Cardiac fibroblast (primary cell): ENCODE measurements around the gene ZFAND4.
A peak's percentile ranks its signal among the peaks of the same experiment; 100 is the strongest.
"Not testable (repeated sequence)": the region's sequence is repeated elsewhere in the genome, so short reads cannot be mapped to it uniquely, and the experiment has no call there.

Experiments
- DNase-seq, 2 donors: peaks; one replicate each; pipeline versions ENCODE4 v3.0.0 to v3.0.0-alpha.2; 2010; ENCODE audit warnings: low read depth in 2 of 2
- H3K4me3 ChIP-seq, 2 donors: replicated peaks in 1 of 2; 1 replicate in 1 of 2; 2 replicates in 1 of 2; pipeline ENCODE4 v1.5.1; 2011; ENCODE audit warnings: low read depth in 2 of 2, low read length in 2 of 2, mild to moderate bottlenecking in 2 of 2, moderate library complexity in 1 of 2
- TF ChIP-seq, protein P1 (sequence below): IDR thresholded peaks from one replicate; pipeline ENCODE4 v1.5.1; 2011; ENCODE audit warnings: low read depth, mild to moderate bottlenecking, low read length, inconsistent platforms

ZFAND4 gene

DNA sequence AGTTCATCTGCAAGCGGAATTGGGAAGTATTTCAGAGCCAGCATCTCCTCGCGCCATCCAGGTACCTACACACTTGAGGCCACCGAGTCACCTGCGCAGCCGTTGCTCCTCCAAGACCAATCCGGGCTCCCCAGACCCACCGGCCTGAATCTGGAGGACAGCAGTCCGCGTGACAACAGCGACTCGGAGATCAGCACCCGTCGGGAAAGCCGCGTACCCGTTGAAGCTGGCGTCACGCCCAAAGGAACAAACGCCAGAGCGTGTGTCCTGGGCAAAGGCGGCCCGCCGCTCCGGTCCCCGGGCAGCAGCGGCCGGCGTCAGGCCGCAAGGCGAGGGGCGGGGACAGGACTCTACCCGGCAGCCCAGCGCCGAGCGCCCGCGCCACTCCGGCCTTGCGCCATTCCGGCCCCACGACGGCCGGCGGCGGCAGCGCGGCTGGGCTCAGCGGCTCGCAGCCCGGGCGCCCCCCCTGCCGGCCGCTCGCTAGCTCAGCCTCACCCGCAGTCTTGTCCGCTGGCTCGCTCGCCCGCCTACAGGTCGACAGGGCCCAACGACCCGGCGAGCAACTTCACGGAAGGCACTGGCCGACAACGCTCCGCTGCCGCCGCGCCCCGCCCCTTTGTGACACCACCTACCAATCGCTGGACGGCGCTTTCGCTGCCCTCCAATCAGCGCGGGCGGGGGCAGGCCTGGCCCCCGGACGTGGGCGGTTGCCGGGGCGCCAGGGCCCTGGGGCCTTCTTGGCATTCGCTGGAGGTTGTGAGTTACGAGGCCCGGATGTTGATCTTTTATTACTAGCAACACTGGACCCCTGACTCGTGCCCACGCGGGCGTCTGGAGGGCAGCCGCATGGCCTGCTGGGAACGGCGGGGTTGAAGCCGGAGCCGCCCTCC, at the start of gene ZFAND4:
ZFAND4 (minus strand) TSS at position 592 of the 893 bp plus-strand sequence. CDS start 9,047 bp downstream, outside the sequence.
- peak; percentile 97 to 99 for DNase-seq
- TF ChIP-seq, protein P1, sequence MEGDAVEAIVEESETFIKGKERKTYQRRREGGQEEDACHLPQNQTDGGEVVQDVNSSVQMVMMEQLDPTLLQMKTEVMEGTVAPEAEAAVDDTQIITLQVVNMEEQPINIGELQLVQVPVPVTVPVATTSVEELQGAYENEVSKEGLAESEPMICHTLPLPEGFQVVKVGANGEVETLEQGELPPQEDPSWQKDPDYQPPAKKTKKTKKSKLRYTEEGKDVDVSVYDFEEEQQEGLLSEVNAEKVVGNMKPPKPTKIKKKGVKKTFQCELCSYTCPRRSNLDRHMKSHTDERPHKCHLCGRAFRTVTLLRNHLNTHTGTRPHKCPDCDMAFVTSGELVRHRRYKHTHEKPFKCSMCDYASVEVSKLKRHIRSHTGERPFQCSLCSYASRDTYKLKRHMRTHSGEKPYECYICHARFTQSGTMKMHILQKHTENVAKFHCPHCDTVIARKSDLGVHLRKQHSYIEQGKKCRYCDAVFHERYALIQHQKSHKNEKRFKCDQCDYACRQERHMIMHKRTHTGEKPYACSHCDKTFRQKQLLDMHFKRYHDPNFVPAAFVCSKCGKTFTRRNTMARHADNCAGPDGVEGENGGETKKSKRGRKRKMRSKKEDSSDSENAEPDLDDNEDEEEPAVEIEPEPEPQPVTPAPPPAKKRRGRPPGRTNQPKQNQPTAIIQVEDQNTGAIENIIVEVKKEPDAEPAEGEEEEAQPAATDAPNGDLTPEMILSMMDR = peak; percentile 36
- H3K4me3 ChIP-seq = peak within 1 kb of the TSS; percentile 63 to 85

GRCh38 chr10:45721503-45721902, 48.9 kb upstream of the ZFAND4 start:
- DNase-seq, H3K4me3 ChIP-seq: not testable (repeated sequence)

DNA sequence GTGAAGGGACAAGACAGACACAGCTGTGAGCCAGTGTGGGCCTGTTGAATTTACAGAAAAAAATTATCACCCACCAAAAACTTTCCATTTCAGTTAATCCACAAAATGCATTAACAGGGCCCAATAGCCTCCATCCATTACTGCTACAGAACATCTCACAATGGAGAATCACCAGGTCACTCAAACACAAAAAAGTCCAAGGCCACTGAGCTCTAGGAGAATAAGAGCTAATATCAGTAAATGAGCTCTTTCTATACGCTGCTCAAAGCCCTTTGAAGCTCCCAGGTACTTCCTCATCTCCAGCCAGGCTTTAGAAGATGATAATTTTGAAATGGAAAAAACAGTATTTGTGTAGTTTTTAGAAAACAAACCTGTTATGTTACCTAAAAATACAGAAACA, 45.1 kb upstream of the ZFAND4 start:
- H3K4me3 ChIP-seq, DNase-seq: not testable (repeated sequence)

DNA sequence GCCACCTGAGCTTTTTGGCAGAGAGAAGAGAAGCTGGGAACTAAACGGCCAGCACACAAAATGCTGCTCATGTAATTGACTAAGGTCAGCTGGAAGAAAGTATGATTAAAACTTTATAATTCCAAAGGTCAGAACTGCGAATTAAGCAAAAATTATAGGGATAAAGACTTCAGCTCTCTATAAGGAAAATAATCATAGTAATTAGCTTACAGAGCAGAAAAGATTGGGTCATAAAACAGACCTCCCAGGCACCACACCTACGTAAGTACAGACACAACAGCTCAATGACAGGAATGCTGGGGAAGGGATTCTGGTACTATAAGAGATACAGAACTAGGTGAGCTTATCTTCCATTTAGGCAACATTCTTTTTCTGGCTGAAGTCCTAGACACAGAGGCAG, 44.5 kb upstream of the ZFAND4 start:
- not testable (repeated sequence) for DNase-seq, H3K4me3 ChIP-seq

DNA sequence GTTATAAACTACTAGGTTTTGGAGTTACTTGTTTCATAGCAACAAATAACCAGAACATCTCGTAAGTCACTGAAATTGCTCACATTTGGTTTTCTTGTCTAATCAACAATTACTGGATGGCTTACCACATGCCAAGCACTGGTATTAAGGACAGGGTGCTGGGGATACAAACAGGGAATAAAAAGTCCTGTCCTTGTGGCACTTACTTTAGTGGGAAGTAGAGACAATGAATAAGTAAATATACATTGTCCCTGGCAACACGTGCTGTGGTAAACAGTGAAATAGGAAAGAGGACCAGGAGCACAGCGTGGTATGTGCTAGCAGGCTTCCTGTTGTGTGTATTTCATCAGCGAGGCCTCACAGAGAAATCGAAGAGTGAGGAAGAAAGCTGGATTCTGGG, 38.7 kb upstream of the ZFAND4 start:
- not testable (repeated sequence) for DNase-seq, H3K4me3 ChIP-seq

GRCh38 chr10:45710200-45710796, 37.7 kb upstream of the ZFAND4 start:
- not testable (repeated sequence) for H3K4me3 ChIP-seq

DNA sequence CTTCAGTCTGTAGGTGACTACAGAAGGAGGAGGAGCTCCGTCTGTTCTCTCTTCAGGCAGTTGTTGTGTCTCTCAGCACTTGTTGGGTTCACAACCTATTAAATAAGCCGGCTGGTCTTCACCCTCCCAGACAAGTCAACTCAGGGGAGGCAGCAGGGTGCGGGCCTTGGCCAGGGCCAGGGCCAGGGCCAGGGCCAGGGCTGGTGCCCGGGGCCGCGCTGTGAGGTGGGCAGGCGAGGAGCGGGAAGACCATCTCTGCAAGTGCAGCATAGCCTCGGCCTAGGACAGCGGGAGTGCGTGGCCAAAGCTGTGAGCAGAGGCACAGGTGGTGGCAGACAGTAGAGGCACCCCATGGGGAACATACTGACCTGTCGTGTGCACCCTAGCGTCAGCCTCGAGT, 5.9 kb upstream of the ZFAND4 start:
- not testable (repeated sequence) for DNase-seq, H3K4me3 ChIP-seq

More at GRCh38 chr10:45710200-45710796, 37.7 kb upstream of the ZFAND4 start:
- DNase-seq = peak; percentile 7 to 55

- DNase-seq = no peak
- H3K4me3 ChIP-seq = no peak overlapping the region
- TF ChIP-seq, protein P1 = no peak
These were observed 2.8 kb upstream of the ZFAND4 start for GRCh38 chr10:45675388-45675787.

- TF ChIP-seq, protein P1 = no peak
- peak overlapping the region; percentile 46 to 63 for H3K4me3 ChIP-seq
- DNase-seq = peak in 1 of 2 donors; percentile 16
These were observed 589 bp upstream of the ZFAND4 start for GRCh38 chr10:45673074-45673648.

DNA sequence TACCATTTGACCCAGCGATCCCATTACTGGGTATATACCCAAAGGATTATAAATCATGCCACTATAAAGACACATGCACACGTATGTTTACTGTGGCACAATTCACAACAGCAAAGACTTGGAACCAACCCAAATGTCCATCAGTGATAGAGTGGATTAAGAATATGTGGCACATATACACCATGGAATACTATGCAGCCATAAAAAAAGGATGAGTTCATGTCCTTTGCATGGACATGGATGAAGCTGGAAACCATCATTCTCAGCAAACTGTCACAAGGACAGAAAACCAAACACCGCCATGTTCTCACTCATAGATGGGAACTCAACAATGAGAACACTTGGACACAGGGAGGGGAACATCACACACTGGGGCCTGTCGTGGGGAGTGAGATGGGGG, 1.3 kb downstream of the ZFAND4 start:
- not testable (repeated sequence) for DNase-seq
- peak overlapping the region in 1 of 2 donors; percentile 63 for H3K4me3 ChIP-seq

GRCh38 chr10:45669897-45670296, 2.7 kb downstream of the ZFAND4 start:
- not testable (repeated sequence) for DNase-seq, H3K4me3 ChIP-seq
